ENCODE results near the gene DDOST.
"Not testable (repeated sequence)": the region's sequence is repeated elsewhere in the genome, so short reads cannot be mapped to it uniquely, and the experiment has no call there.

Gene DDOST

GRCh38 chr1:20610970-20611369 is 50.2 kb downstream of the DDOST start:
- intact Hi-C loops (cut with DNase I), result no loop called here
- DNase-seq, result no peak

GRCh38 chr1:20609541-20609940 is 51.6 kb downstream of the DDOST start:
- no peak for DNase-seq
- intact Hi-C loops (cut with DNase I), result no loop called here

- intact Hi-C loops (cut with DNase I); DNase-seq: not testable (repeated sequence)
Measured at GRCh38 chr1:20606801-20607570, 54.2 kb downstream of the DDOST start.

GRCh38 chr1:20604678-20605077 is 56.5 kb downstream of the DDOST start:
- intact Hi-C loops (cut with DNase I), result no loop called here
- DNase-seq, result no peak

- intact Hi-C loops (cut with DNase I), result no loop called here
- no peak for DNase-seq
Measured at GRCh38 chr1:20603504-20604464, 57.4 kb downstream of the DDOST start.

GRCh38 chr1:20602851-20603450 is 58.2 kb downstream of the DDOST start:
- intact Hi-C loops (cut with DNase I), result no loop called here

More at GRCh38 chr1:20602851-20603450, 58.2 kb downstream of the DDOST start:
- no peak for DNase-seq
